GM18517 (cell line): Measurements from ENCODE around the gene ZBED2.
A peak's percentile ranks its signal among the peaks of the same experiment; 100 is the strongest.

Source experiments
- ATAC-seq: cut with Tn5 transposase; IDR thresholded peaks from one replicate; pipeline ENCODE4 v1.9.1; 2021; ENCODE audit warnings: mild to moderate bottlenecking, moderate library complexity; ENCODE audit not compliant: unreplicated experiment

Gene ZBED2

GRCh38 chr3:111605018-111605417 is 9.9 kb upstream of the ZBED2 start:
- ATAC-seq: no peak

DNA sequence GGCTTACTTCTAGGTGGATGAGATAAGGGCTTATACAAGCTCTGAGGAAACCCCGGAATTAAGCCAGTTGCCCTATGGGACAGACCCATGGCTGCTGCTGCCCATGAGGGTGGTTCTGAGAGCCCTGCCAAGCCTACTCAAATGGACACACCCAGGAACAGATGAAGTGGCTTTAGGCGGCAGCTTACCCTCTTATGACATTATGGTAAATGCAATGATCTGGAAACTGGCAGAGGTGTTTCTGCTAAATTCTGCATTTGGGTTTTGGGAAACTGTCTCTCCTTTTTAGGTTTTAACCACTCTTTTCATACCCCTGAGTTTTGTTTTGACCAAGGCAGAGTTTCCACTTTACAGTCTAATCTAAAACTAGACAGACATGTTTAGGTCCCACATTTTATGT is 9.0 kb upstream of the ZBED2 start:
- ATAC-seq: no peak

- ATAC-seq: no peak
Measured at GRCh38 chr3:111603679-111604078, 8.5 kb upstream of the ZBED2 start.

DNA sequence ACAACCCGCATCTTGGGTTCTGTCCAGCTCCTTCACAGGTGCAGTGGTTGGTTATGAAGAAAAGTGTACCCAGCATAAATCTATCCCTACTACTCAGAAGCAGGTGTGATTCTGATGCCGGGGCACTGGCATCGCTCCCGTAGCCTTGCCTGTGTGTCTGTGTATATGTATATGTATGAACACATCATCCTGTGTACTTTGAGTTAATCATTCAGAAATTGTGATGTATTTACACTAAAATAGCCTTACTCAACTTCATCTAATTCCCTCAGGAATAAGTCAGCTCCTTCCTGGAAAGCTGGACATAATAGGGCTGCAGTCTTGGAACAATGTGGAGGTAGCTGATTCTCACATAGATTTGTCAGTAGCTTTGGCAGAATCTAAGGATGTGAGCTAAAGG is 6.7 kb upstream of the ZBED2 start:
- ATAC-seq: no peak

GRCh38 chr3:111598552-111598951 is 3.4 kb upstream of the ZBED2 start:
- ATAC-seq: no peak

DNA sequence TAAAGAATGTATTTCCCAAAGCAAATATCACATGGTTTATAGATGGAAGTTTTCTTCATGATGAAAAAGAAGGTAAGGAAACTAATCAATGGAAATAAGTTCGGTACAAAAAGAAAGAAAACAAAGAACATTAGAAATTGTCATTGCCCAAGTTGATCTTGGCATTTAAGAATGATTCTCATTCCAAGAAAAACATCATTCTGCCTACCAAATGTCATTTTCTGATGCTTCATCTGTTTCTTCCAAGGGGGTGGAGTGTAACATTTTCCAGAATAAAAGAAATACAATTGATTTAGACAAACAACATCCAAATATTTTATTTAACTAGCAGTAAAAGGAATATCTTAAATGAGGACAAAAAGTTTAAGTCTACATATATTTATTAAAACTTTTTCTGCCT is 3.0 kb upstream of the ZBED2 start:
- ATAC-seq: no peak

DNA sequence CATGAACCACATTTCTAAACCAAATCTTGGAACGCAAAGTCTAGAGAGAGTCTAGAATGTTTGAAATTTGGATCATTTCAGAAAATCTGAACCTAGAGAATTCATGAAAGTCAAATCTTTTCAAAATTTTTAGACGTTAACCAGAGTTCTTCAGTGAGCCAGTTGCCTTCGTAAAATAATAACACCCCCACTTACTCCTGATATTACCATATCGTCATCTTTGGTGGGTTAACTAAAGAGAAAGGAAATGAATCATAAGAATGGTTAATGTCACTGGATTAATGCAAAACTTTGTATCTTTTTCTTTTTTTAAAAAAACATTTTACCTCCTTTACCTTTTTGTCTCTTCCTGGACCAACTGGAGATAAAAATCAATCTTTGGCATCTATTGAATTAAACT is 1.2 kb upstream of the ZBED2 start:
- no peak for ATAC-seq

- ATAC-seq: peak; percentile 4
Measured at GRCh38 chr3:111594781-111595180, 365 bp downstream of the ZBED2 start.

GRCh38 chr3:111594205-111594604 is 941 bp downstream of the ZBED2 start:
- peak; percentile 56 for ATAC-seq

- ATAC-seq: no peak
Measured at GRCh38 chr3:111593666-111594065, 1.5 kb downstream of the ZBED2 start.

DNA sequence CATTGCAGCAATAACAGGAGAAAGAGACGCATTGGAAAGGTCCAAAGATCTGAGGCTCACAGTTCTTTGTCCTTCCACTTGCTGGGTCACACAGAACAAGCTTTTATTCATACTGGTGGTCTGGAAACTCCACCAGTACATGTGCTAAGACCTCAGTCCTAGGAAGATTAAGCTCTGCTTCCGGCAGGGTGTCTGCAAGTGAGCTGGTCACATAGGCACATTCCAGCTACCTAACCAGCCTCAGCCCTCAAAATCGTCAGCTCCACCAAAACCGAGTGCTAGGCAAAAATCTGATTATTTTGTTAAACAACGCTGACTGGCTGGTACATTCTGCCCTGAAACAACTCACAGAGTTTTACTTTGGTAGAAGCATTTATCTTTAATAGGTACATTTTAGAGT is 2.2 kb downstream of the ZBED2 start:
- no peak for ATAC-seq

DNA sequence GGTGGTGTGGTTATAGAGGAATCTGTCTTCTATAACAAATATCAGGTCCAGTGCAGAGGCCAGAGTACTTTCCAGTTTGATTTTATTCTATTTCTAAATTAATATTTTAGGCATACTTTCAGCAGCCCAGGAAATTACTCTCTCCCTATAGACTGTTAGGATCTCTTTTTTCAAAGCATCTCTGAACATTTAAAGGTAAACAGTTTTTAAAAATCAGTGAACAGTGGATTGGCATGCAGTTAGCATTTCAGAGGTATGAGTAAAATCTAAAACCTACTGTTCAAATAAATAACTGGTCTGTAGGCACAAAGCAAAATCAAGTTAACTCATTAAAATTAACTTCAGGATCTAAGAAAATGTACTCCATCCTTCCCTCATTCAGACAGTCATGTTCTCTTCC is 3.0 kb downstream of the ZBED2 start:
- ATAC-seq: no peak

GRCh38 chr3:111591555-111591954 is 3.6 kb downstream of the ZBED2 start:
- no peak for ATAC-seq

- no peak for ATAC-seq
Measured at GRCh38 chr3:111590143-111590491, 5.0 kb downstream of the ZBED2 start.

DNA sequence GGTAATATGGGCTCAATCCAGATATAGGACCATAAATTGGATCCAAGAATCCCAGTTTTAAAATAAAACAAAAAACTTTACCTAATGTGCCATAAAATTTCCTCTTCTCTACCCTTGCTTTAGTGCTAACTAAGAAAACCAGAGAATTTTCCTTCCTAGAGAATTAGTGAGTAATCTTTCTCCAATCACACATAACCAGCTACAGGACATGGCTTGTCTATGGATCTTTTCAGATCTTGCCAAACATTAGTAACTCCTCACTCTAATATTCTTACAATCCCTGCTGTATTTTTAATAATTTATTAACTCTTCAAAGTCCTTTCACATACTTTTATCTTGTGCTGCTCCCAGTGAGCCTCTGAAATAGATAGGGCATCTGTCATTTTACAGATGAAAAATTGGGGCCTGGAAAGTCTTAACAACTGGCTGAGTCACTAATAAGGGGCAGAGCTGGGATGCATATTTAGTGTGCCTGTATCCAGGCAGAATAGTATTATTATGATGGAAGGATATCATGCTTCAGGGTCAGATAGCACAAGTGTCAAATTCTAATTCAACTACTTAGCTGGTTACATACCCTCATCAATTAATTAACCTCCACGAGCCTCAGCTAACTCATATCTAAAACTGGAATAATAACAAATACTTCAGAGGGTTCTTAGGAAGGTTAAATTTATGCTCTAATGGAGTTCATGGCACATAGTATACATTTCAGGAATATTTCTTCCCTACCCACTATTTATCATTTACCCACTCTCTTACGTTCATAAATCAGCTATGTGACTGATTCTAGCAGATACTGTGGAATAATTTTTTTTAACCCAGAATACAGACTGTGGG is 5.6 kb downstream of the ZBED2 start:
- no peak for ATAC-seq

DNA sequence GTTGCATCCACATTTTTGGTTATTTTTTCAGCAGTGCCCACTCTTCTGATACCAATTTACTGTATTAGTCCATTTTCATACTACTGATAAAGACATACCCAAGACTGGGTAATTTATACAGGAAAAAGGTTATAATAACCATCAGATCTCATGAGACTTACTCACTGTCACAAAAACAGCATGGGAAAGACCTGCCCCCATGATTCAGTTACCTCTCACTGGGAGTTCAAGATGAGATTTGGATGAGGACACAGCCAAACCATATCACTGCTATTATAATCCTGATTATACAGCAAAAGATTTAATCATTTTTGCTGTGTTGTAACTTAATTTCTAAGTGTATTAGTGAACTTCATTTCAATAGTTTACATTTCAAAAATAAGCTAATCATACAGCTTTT is 6.6 kb downstream of the ZBED2 start:
- no peak for ATAC-seq

GRCh38 chr3:111585217-111585616 is 9.9 kb downstream of the ZBED2 start:
- no peak for ATAC-seq

- no peak for ATAC-seq
Measured at GRCh38 chr3:111584744-111585143, 10.4 kb downstream of the ZBED2 start.

GRCh38 chr3:111582120-111582474 is 13.0 kb downstream of the ZBED2 start:
- ATAC-seq: no peak

GRCh38 chr3:111581403-111582119 is 13.6 kb downstream of the ZBED2 start:
- no peak for ATAC-seq

DNA sequence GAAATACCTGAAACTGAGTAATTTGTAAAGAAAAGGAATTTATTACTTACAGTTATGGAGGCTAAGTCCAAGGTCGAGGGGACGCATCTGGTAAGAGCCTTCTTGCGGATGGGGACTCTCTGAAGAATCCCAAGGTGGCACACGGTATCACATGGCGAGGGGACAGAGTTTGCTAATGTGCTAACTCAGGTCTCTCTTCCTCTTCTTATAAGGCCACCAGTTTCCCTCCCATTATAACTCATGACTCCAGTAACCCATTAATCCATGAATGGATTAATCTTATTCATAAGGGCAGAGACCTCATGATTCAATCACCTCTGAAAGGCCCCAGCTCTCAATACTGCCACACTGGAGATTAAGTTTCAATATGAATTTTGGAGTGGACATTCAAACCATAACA is 15.7 kb downstream of the ZBED2 start:
- no peak for ATAC-seq

GRCh38 chr3:111578867-111579266 is 16.3 kb downstream of the ZBED2 start:
- no peak for ATAC-seq
